Upper lobe of left lung (tissue), 4 donors: Measurements from ENCODE around the gene RBM18.

Source experiments
- POLR2A ChIP-seq, 4 donors: fragments of 450-650 bp; IDR thresholded peaks; one replicate each; pipeline ENCODE4 v1.5.1; 2016 to 2017; ENCODE audit warnings: antibody characterized with exemption in 4 of 4, mild to moderate bottlenecking in 2 of 4
- TF ChIP-seq, protein P1 (sequence below), 6 experiments: fragments of 450-650 bp in 4 of 6; fragments of 200-600 bp in 2 of 6; sonication (generic) in 2 of 6; IDR thresholded peaks; one replicate each; pipeline ENCODE4 v1.5.1; 2016 to 2019; ENCODE audit warnings: antibody characterized with exemption in 6 of 6

DNA sequence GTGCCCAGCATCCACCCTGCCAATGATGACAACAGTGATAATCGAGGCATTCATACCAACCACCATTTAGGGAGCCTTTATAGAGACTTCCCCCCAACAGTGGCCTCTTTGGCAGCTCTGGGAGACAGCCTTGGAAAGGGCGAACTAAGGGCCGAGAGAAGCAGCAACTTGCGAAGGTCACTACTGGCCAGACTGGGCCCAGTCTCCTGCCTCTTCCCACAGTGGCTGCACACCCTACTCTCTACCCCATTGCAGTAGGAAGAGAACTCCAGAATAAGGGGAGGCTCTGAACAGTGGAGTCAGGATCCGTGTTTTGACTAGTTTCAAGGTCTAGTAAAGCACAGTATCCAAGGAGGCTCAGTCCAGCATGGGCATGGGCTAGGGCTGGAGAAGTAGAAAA, 41.2 kb downstream of the RBM18 start:
- no peak for TF ChIP-seq POLR2A (IDR thresholded peaks at IDR 0.05)
- TF ChIP-seq, protein P1, sequence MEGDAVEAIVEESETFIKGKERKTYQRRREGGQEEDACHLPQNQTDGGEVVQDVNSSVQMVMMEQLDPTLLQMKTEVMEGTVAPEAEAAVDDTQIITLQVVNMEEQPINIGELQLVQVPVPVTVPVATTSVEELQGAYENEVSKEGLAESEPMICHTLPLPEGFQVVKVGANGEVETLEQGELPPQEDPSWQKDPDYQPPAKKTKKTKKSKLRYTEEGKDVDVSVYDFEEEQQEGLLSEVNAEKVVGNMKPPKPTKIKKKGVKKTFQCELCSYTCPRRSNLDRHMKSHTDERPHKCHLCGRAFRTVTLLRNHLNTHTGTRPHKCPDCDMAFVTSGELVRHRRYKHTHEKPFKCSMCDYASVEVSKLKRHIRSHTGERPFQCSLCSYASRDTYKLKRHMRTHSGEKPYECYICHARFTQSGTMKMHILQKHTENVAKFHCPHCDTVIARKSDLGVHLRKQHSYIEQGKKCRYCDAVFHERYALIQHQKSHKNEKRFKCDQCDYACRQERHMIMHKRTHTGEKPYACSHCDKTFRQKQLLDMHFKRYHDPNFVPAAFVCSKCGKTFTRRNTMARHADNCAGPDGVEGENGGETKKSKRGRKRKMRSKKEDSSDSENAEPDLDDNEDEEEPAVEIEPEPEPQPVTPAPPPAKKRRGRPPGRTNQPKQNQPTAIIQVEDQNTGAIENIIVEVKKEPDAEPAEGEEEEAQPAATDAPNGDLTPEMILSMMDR (IDR thresholded peaks at IDR 0.05), result no peak
